Esophagus squamous epithelium (tissue), 5 donors: Measurements from ENCODE around the gene UBE3A. TPM values are rescaled to one million over a fixed set of nuclear protein-coding genes. Genes with fewer than 3 reads are reported as not detected.

Experiments
- DNase-seq: peaks from one replicate; lab custom pipeline; 2025; lab: John Stamatoyannopoulos, UW
- H3K27ac ChIP-seq, 4 donors: fragments of 200-600 bp; sonication (generic); one replicate each; pipeline ENCODE4 v1.5.1; 2016 to 2019; ENCODE audit warnings: mild to moderate bottlenecking in 1 of 4
- H3K27me3 ChIP-seq, 4 donors: fragments of 200-600 bp; sonication (generic); 1 replicate in 3 of 4; 2 replicates in 1 of 4; pipeline versions ENCODE4 v1.5.1 to v1.6.0; 2017 to 2021; ENCODE audit warnings: antibody characterized with exemption in 1 of 4
- H3K36me3 ChIP-seq, 3 donors: fragments of 200-600 bp; sonication (generic); one replicate each; pipeline ENCODE4 v1.5.1; 2016 to 2019
- H3K4me1 ChIP-seq, 3 donors: fragments of 200-600 bp; sonication (generic); one replicate each; pipeline ENCODE4 v1.5.1; 2017 to 2019
- H3K4me3 ChIP-seq, 4 donors: fragments of 200-600 bp; sonication (generic); 1 replicate in 3 of 4; 2 replicates in 1 of 4; pipeline ENCODE4 v1.5.1; 2016 to 2019; ENCODE audit warnings: mild to moderate bottlenecking in 2 of 4, moderate library complexity in 1 of 4
- H3K9me3 ChIP-seq, 3 donors: fragments of 200-600 bp; sonication (generic); one replicate each; pipeline ENCODE4 v1.5.1; 2016 to 2019
- CTCF ChIP-seq, 6 experiments: fragments of 450-650 bp in 4 of 6; fragments of 200-600 bp in 2 of 6; sonication (generic) in 2 of 6; IDR thresholded peaks; one replicate each; pipeline ENCODE4 v1.5.1; 2016 to 2019; ENCODE audit warnings: antibody characterized with exemption in 6 of 6, mild to moderate bottlenecking in 4 of 6, moderate library complexity in 4 of 6
- POLR2A ChIP-seq, 4 donors: fragments of 450-650 bp; IDR thresholded peaks; one replicate each; pipeline ENCODE4 v1.6.1; 2017; ENCODE audit warnings: antibody characterized with exemption in 4 of 4, mild to moderate bottlenecking in 4 of 4, moderate library complexity in 3 of 4
- WGBS, 2 donors: methylation state at CpG; one replicate each; pipeline ENCODE4 v1.1.5; 2018; 5-methylcytosine and 5-hydroxymethylcytosine counted together
- intact Hi-C: fragments of 100-400 bp; cut with DNase I; formaldehyde crosslinking; loops from one replicate; pipeline ENCODE4 v1.15.0; 2022
- total RNA-seq, 4 donors: library from RNA; depleted of rRNA; stranded (reverse); fragments of >200 nt; gene quantifications; one replicate each; pipeline ENCODE4 v1.1.0, GENCODE V29; 2016
- donor health status: DM: yes; HTN: yes; CAD: no.

UBE3A gene
- total RNA-seq, 4 donors from 2014 or later: 36.7 to 84.7 (median 47.0) TPM

- intact Hi-C loops: no loop called here
- DNase-seq: no peak
- H3K36me3 ChIP-seq: peaks cover 0 to 15% (median 0%) of the 10 kb centered on the region in 3 donors
- H3K9me3 ChIP-seq: no peaks in the 10 kb centered on the region
- H3K4me1 ChIP-seq: no peaks in the 10 kb centered on the region
- no peak overlapping the region for H3K4me3 ChIP-seq
- H3K27ac ChIP-seq: no peak overlapping the region
- 66 to 69% methylated on average over 3 to 5 of the region's 5 CpGs for WGBS, 2 donors
- H3K27me3 ChIP-seq: no peaks in the 10 kb centered on the region
- TF ChIP-seq POLR2A (IDR thresholded peaks at IDR 0.05): no peak
- no peak for TF ChIP-seq CTCF (IDR thresholded peaks at IDR 0.05)
Observed at GRCh38 chr15:25327686-25328085, 111.1 kb downstream of the UBE3A start.

GRCh38 chr15:25325187-25325586 is 113.6 kb downstream of the UBE3A start:
- H3K4me1 ChIP-seq: no peaks in the 10 kb centered on the region
- peaks cover 0 to 14% (median 0%) of the 10 kb centered on the region in 3 donors for H3K36me3 ChIP-seq
- H3K27me3 ChIP-seq: no peaks in the 10 kb centered on the region
- peaks cover 0 to 11% (median 10%) of the 10 kb centered on the region in 3 donors for H3K9me3 ChIP-seq
- H3K4me3 ChIP-seq: no peak overlapping the region
- TF ChIP-seq CTCF (IDR thresholded peaks at IDR 0.05) (no peak), POLR2A (IDR thresholded peaks at IDR 0.05) (no peak)
- no peak overlapping the region for H3K27ac ChIP-seq
- no peak for DNase-seq
- 64 to 75% methylated on average over 1 of the region's 1 CpG for WGBS, 2 donors
- intact Hi-C loops: no loop called here

- Histone ChIP-seq H3K9me3 (peaks cover 0 to 24% (median 14%) of the 10 kb centered on the region in 3 donors), H3K36me3 (peaks cover 0 to 11% (median 0%) of the 10 kb centered on the region in 3 donors), H3K4me1 (no peaks in the 10 kb centered on the region), H3K27ac (no peak overlapping the region), H3K27me3 (no peaks in the 10 kb centered on the region), H3K4me3 (no peak overlapping the region)
- no peak for TF ChIP-seq POLR2A (IDR thresholded peaks at IDR 0.05)
- TF ChIP-seq CTCF (IDR thresholded peaks at IDR 0.05): no peak
- WGBS, 2 donors: 40 to 50% methylated on average over 1 of the region's 1 CpG
- no peak for DNase-seq
- intact Hi-C loops: no loop called here
Observed at GRCh38 chr15:25323420-25323819, 115.4 kb downstream of the UBE3A start.

- peaks cover 0 to 3% (median 0%) of the 10 kb centered on the region in 3 donors for H3K9me3 ChIP-seq
- H3K27ac ChIP-seq: no peak overlapping the region
- 63 to 88% methylated on average over 1 to 3 of the region's 3 CpGs for WGBS, 2 donors
- no peaks in the 10 kb centered on the region for H3K4me1 ChIP-seq
- H3K36me3 ChIP-seq: no peaks in the 10 kb centered on the region
- no peak overlapping the region for H3K4me3 ChIP-seq
- TF ChIP-seq CTCF (IDR thresholded peaks at IDR 0.05) (no peak), POLR2A (IDR thresholded peaks at IDR 0.05) (no peak)
- intact Hi-C loops: no loop called here
- no peaks in the 10 kb centered on the region for H3K27me3 ChIP-seq
- DNase-seq: no peak
Observed at GRCh38 chr15:25287823-25288222, 151.0 kb downstream of the UBE3A start.
